Thyroid gland (tissue), 4 donors: ENCODE data around the gene OTOG. TPM values are rescaled to one million over a fixed set of nuclear protein-coding genes. Genes with fewer than 3 reads are reported as not detected.

Source experiments
- DNase-seq, 2 donors: peaks; one replicate each; pipeline ENCODE4 v3.0.0-alpha.2; 2019
- H3K27ac ChIP-seq, 3 donors: fragments of 200-600 bp; sonication (generic); 1 replicate in 2 of 3; 2 replicates in 1 of 3; pipeline ENCODE4 v1.5.1; 2016 to 2019; ENCODE audit warnings: mild to moderate bottlenecking in 1 of 3, moderate library complexity in 1 of 3
- H3K27me3 ChIP-seq: fragments of 200-600 bp; sonication (generic); one replicate; pipeline ENCODE4 v1.5.1; 2019
- H3K36me3 ChIP-seq, 2 donors: fragments of 200-600 bp; sonication (generic); one replicate each; pipeline ENCODE4 v1.5.1; 2016 to 2019
- H3K4me1 ChIP-seq, 2 donors: fragments of 200-600 bp; sonication (generic); one replicate each; pipeline ENCODE4 v1.5.1; 2017 to 2019
- H3K4me3 ChIP-seq, 3 donors: fragments of 200-600 bp; sonication (generic); replicated peaks in 1 of 3; 1 replicate in 2 of 3; 2 replicates in 1 of 3; pipeline ENCODE4 v1.5.1; 2016; ENCODE audit warnings: mild to moderate bottlenecking in 1 of 3
- H3K9me3 ChIP-seq: fragments of 200-600 bp; sonication (generic); one replicate; pipeline ENCODE4 v1.5.1; 2017
- CTCF ChIP-seq, 6 experiments: fragments of 200-600 bp in 3 of 6; fragments of 450-650 bp in 3 of 6; sonication (generic) in 3 of 6; IDR thresholded peaks; one replicate each; pipeline ENCODE4 v1.5.1; 2016 to 2019; ENCODE audit warnings: antibody characterized with exemption in 6 of 6, mild to moderate bottlenecking in 2 of 6, inconsistent platforms in 1 of 6, moderate library complexity in 1 of 6
- POLR2A ChIP-seq, 2 donors: fragments of 450-650 bp; IDR thresholded peaks; one replicate each; pipeline ENCODE4 v1.6.1; 2017; ENCODE audit warnings: antibody characterized with exemption in 2 of 2, mild to moderate bottlenecking in 2 of 2, moderate library complexity in 1 of 2
- WGBS, 2 donors: methylation state at CpG; one replicate each; pipeline ENCODE4 v1.1.5; 2017; 5-methylcytosine and 5-hydroxymethylcytosine counted together
- intact Hi-C: fragments of 100-400 bp; cut with DNase I; formaldehyde crosslinking; loops from one replicate; pipeline ENCODE4 v1.15.1; 2023
- total RNA-seq, 4 donors: library from RNA; depleted of rRNA; stranded (reverse); fragments of >200 nt; gene quantifications; one replicate each; pipeline ENCODE4 v1.2.3, GENCODE V29; 2016

The OTOG gene
- total RNA-seq, 4 donors from 2014 or later, result not detected

- TF ChIP-seq POLR2A (IDR thresholded peaks at IDR 0.05) (no peak), CTCF (IDR thresholded peaks at IDR 0.05) (no peak)
- intact Hi-C loops, result no loop called here
- no peak overlapping the region for H3K27ac ChIP-seq
- H3K4me3 ChIP-seq, result no peak overlapping the region
- no peaks in the 10 kb centered on the region for H3K27me3 ChIP-seq
- H3K9me3 ChIP-seq, result no peaks in the 10 kb centered on the region
- H3K36me3 ChIP-seq, result no peaks in the 10 kb centered on the region
- DNase-seq, result no peak
- H3K4me1 ChIP-seq, result no peaks in the 10 kb centered on the region
Measured at GRCh38 chr11:17658211-17658610, 111.2 kb downstream of the OTOG start.

- no peaks in the 10 kb centered on the region for H3K4me1 ChIP-seq
- no peaks in the 10 kb centered on the region for H3K36me3 ChIP-seq
- no peak for TF ChIP-seq POLR2A (IDR thresholded peaks at IDR 0.05)
- TF ChIP-seq CTCF (IDR thresholded peaks at IDR 0.05), result no peak
- no peak overlapping the region for H3K27ac ChIP-seq
- intact Hi-C loops, result no loop called here
- H3K4me3 ChIP-seq, result no peak overlapping the region
- no peaks in the 10 kb centered on the region for H3K9me3 ChIP-seq
- DNase-seq, result no peak
- H3K27me3 ChIP-seq, result no peaks in the 10 kb centered on the region
Measured at GRCh38 chr11:17668166-17668565, 121.1 kb downstream of the OTOG start.

- intact Hi-C loops, result no loop called here
- no peaks in the 10 kb centered on the region for H3K36me3 ChIP-seq
- no peak overlapping the region for H3K4me3 ChIP-seq
- no peaks in the 10 kb centered on the region for H3K4me1 ChIP-seq
- H3K27me3 ChIP-seq, result no peaks in the 10 kb centered on the region
- no peak for DNase-seq
- 82 to 91% methylated on average over 6 to 7 of the region's 7 CpGs for WGBS, 2 donors
- no peak for TF ChIP-seq POLR2A (IDR thresholded peaks at IDR 0.05)
- TF ChIP-seq CTCF (IDR thresholded peaks at IDR 0.05), result no peak
- no peak overlapping the region for H3K27ac ChIP-seq
- H3K9me3 ChIP-seq, result no peaks in the 10 kb centered on the region
Measured at GRCh38 chr11:17672469-17672868, 125.4 kb downstream of the OTOG start.

GRCh38 chr11:17673951-17674350, 126.9 kb downstream of the OTOG start:
- H3K4me3 ChIP-seq, result no peak overlapping the region
- no peak for DNase-seq
- H3K4me1 ChIP-seq, result no peaks in the 10 kb centered on the region
- intact Hi-C loops, result no loop called here
- H3K27ac ChIP-seq, result no peak overlapping the region
- 80 to 84% methylated on average over 1 of the region's 1 CpG for WGBS, 2 donors
- H3K27me3 ChIP-seq, result no peaks in the 10 kb centered on the region
- H3K36me3 ChIP-seq, result no peaks in the 10 kb centered on the region
- no peaks in the 10 kb centered on the region for H3K9me3 ChIP-seq
- no peak for TF ChIP-seq POLR2A (IDR thresholded peaks at IDR 0.05)
- no peak for TF ChIP-seq CTCF (IDR thresholded peaks at IDR 0.05)

- H3K4me1 ChIP-seq, result no peaks in the 10 kb centered on the region
- TF ChIP-seq POLR2A (IDR thresholded peaks at IDR 0.05) (no peak), CTCF (IDR thresholded peaks at IDR 0.05) (no peak)
- intact Hi-C loops, result no loop called here
Measured at GRCh38 chr11:17682848-17683247, 135.8 kb downstream of the OTOG start.

More at GRCh38 chr11:17682848-17683247, 135.8 kb downstream of the OTOG start:
- H3K36me3 ChIP-seq, result no peaks in the 10 kb centered on the region
- no peak for DNase-seq
- H3K27me3 ChIP-seq, result no peaks in the 10 kb centered on the region
- no peaks in the 10 kb centered on the region for H3K9me3 ChIP-seq
- H3K27ac ChIP-seq, result no peak overlapping the region
- no peak overlapping the region for H3K4me3 ChIP-seq
